ENCODE results near the gene SHC2.
A peak's percentile ranks its signal among the peaks of the same experiment; 100 is the strongest.

The SHC2 gene

DNA sequence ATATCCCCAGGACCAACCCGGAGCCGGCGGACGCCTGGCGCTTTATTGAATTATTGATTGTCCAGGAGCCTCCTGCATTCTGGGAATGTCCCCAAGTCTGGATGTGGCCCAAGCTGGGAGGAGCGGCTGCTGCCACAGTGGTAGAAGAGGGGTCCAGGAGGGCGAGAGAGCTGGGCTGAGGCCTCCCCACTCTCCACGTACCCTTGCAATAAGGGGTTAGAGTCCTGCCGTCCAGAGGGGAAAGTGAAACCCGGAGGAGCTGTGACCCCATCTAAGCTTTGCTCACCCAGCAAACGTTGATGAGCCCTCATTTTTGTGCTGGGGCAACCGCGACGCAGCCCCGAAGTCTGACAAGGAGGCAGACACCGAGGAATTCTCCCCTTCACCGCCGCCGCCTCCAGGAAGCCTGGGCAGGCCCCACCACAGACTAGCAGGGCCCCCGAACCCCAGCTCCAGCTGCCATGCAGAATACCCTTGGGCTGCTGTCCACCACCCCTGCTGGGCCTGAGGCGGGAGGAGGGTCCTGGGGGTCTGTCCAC is 50.5 kb downstream of the SHC2 start:
- FAIRE-seq: no peak
- no peak for TF ChIP-seq POLR2A (IDR thresholded peaks at IDR 0.05; ENCODE audit: low read depth, low read length)
- no peak for DNase-seq (ENCODE audit: insufficient read length, low spot score)

DNA sequence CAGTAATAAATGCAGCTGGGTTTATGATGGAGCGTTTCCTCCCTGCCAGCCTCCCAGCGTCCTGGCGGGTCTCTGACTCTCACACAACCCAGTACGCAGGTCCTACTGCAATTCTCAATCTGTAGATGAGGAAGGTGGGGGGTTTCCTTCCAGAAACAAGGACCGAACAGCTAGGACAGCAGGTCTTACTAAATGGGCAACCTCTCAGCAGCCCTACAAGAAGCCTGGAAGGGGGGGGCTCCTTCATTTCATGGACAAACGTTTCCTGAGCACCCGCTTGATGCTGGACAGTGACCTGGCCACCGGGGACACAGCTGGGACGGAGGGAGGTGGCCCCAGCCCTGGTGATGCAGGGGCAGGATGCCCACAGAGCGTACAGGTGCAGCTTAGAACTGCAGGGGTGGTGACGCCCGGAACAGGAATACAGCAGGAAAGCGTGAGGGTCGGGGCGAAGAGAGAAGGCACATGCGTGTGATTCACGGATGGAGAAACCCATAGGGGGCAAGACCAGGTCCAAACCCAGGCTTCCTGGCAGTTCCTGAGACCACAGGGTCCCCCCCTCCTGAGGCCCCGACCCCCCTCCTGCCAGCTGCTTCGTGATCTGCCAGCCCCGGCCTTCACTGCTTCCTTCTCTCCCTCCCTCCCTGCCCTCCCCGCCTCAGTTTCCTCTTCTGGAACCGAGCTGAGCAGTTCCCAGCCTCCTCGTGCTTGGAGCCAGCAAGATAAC is 51.2 kb downstream of the SHC2 start:
- FAIRE-seq (no peak), DNase-seq (ENCODE audit: insufficient read length, low spot score) (peak; percentile 83)
- no peak for TF ChIP-seq POLR2A (IDR thresholded peaks at IDR 0.05; ENCODE audit: low read depth, low read length)

DNA sequence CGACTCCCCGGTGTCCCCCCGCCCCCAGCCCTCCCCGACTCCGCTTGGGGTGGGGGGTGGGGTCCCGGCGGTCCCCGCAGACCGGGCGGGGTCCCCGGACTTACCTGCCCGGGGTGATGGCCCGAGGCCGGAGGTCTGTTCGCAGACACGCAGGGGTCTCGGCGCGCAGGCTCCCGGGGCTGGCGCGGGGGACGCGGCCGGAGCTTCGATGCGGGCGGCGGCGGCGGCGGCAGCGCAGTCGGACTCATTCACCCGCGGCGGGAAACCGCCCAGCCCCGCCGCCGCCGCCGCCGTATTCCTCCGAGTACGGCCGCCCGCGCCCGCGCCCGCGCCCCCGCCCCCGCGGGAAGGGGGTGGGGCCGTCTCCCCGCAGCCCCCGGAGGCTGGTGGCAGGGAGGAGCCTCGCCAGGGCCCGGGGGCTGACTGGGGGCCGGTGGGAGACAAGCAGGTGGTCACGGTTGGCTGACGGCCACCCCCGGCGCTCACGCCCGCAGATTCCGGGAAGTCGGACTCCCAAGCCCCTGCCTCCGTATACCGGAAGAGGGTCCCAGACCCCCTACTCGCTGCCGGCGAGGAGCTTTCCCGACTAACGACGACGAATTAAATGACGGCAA is 51.8 kb downstream of the SHC2 start, which contains the start of gene C2CD4C:
C2CD4C (minus strand) TSS at position 246 of the 614 bp plus-strand sequence. CDS start 786 bp downstream, outside the sequence.
- FAIRE-seq (no peak), DNase-seq (ENCODE audit: insufficient read length, low spot score) (no peak)
- no peak for TF ChIP-seq POLR2A (IDR thresholded peaks at IDR 0.05; ENCODE audit: low read depth, low read length)

DNA sequence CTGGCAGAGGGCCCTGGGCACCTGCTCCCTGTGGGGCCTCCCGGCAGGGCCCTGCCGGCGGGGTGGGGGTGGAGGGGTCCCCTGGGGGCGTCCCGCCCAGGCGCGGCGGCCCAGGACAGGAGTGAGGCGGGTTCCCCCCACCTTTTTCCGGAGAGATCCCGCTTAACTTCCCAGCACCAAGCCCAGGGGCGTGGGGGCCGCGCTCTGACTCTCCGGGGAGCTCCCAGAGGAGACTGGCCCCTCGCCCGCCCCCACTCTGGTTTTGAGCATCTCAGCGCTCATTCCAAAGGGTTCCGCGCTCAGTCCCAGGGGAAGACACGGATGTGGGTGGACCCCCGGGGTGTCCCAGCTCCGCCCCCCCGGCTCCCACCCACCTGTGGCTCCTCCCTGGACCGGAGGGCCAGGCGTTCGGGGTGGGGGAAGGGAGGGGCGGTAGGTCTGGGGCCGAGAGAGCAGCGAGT is 52.4 kb downstream of the SHC2 start:
- FAIRE-seq (no peak), DNase-seq (ENCODE audit: insufficient read length, low spot score) (peak; percentile 74)
- no peak for TF ChIP-seq POLR2A (IDR thresholded peaks at IDR 0.05; ENCODE audit: low read depth, low read length)

DNA sequence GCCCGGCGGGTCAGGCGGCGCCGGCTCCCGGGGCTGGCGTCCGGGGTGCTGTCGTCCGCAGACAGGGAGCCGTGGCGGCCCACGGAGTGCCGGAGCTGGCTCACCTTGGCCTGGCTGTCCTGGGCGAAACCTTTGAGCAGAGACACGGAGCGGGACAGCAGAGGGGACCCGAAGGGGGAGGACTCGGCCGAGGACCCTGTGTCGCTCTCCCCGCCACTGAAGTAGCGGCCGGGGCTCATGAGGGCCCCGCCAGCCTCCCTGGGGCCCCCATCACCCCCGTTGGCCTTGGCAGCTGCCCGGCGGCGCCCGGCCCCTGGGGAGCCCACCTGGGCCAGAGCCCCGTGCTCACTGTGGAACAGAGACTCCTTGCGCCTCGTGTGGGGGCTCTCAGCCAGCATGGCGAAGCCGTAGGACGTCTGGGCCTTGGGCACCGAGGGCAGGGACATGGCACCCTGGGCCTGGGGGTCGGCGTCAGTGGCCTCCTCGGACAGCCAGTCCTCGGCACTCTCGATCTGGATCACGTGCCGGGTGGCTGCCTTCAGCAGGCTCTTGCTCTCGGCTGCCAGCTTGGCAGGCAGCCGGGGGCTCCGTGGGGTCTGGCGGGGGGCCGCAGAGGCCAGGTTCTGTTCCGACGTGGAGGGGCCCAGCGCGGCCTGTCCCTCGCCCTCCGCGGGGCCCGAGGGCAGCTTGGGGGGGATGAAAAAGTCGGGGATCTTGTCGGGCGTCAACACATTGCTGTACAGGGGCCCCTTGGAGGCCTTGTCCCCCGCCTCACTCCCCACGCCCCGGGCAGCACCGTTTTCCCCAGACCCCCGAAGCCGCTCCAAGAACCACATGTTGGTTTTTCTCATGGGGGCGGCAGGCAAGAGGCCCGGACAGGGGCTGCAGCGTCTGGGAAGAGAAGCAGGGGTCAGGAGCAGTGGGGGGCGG is 53.1 kb downstream of the SHC2 start:
- FAIRE-seq: no peak
- TF ChIP-seq POLR2A (IDR thresholded peaks at IDR 0.05; ENCODE audit: low read depth, low read length): no peak

DNA sequence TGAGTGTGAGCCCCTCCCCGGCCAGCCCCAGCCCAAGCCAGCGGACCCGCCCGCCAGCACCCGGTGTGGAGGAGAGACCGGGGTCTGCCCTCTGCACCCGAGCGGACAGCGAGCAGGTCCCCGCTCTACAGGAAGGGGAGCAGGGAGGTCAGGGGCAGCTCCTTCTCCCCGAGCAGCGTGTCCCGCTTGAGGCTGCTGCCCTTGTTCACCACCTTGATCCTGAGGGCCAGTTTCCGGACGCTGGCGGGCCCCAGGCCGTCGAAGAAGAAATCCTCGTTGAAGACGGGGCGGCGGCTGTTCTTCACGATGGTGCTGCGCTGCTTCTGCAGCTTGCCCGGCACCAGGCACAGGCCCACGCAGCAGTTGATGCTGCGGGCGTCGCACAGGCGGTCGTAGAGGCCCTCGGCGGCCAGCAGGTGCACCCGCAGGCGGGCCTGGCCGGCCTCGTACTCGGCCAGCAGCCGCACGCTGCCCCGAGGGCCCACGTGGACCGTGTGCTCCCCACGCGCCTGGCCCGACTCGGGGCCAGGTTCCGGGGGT is 53.8 kb downstream of the SHC2 start:
- no peak for TF ChIP-seq POLR2A (IDR thresholded peaks at IDR 0.05; ENCODE audit: low read depth, low read length)
- FAIRE-seq (no peak), DNase-seq (ENCODE audit: insufficient read length, low spot score) (no peak)

More for the DNA sequence above, 53.1 kb downstream of the SHC2 start:
- DNase-seq (ENCODE audit: insufficient read length, low spot score): no peak

DNA sequence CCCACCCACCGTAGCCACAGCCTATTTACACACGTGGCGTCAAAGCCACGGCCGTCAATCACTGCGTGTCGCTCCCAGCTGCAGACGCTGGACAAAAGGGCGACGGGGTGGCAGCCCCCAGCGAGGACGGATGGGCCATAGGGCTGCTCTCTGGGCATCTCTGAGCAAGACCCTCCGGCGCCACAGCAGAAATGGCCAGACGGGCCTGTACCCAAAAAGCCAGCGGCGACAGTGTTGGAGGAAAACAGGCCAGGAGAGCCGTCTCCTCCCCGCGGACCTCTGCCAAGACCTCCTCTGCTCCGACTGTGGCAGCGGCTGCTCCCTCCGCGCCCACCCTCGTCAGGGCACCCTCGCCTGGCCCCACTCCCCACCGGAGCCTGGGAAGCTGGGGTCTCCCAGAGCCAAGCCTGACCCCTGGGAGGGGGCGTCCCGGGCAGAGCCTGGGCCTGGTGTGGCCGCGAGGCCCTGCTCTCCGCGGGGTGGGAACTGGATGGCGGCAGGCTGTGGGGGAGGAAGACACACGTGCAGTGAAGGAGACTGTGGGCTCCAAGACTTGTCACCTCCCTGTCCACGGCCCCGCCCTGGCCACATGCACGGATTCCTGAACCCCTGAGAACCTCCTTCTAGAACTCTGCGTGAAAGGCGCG is 54.6 kb downstream of the SHC2 start:
- no peak for TF ChIP-seq POLR2A (IDR thresholded peaks at IDR 0.05; ENCODE audit: low read depth, low read length)
- FAIRE-seq (no peak), DNase-seq (ENCODE audit: insufficient read length, low spot score) (no peak)

DNA sequence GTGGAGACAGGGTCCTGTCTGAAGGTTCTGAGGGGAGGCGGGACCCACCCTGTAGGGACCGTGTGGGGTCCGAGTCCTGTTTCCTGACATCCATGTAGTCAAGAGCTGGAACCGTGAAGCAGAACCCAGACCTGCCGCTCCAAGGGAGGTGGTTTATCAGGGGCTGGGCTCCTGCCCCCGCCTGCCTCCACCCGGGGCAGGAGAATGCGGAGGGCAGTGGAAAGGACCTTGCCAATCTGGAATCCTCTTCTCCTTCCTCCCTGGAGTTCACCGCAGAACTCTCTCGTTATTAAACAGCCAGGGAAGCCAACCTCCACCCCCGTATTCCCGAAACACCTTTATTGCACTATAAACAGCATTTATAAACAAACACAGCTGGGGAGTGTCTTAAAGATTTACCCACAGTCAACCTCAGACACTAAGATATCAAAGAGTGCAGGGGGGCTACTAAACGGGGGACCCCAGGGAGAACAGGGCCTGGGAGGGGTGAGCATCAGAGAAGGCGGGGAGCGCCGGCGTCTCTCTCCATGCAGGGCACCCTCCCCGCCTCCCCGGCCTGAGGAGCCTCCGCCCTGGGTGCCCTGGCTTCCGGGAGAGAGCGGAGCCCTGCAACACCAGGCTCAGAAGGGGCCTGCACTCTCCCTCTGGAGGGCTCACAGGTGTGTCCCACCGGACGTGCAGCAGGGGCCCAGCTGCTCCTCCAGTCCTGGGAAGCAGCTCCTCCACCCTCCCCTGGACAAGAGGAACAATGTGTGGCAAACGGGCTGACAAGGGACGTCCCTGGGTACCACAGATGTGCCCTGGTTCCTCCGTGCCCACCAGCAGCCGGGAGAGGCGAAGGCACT is 55.5 kb downstream of the SHC2 start:
- no peak for DNase-seq (ENCODE audit: insufficient read length, low spot score)

DNA sequence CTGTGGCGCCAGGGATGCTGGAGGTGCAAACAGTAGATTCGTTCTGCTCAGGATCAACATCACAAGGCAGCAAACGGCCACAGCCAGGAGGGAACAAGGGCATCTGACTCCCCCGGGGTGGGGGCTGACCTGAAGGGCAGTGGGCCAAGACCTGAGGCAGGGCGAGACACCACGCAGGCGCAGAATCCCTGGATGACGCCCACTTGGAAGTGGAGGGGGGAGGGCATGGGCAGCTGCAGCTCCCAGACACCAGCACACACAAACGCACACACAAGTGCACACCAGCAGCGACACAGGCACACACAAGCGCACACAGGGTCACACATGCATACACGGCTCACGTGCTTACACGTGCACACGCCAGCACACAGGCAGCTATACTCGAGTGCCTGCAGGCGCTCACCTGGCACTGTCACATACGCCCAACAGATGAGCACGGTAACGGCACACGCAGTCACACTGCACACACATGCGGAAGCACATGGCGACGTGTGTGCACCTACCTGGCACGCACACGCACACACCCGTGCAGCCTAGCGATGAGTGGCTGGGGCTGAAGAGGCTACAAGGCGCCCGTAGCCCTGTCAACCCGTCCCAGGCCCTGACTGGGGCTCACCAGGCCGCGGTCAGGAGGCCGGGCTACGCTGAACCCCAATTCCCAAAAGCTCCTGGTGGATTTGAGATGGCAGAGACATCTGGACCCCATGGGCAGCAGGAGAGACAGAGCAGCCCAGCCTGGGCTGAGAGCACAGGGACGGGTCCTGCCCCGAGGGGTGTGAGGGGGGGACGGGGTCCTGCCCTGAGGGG is 57.4 kb downstream of the SHC2 start:
- DNase-seq (ENCODE audit: insufficient read length, low spot score) (no peak), FAIRE-seq (no peak)
- no peak for TF ChIP-seq POLR2A (IDR thresholded peaks at IDR 0.05; ENCODE audit: low read depth, low read length)

More for the DNA sequence above, 55.5 kb downstream of the SHC2 start:
- TF ChIP-seq POLR2A (IDR thresholded peaks at IDR 0.05; ENCODE audit: low read depth, low read length): no peak
- no peak for FAIRE-seq

DNA sequence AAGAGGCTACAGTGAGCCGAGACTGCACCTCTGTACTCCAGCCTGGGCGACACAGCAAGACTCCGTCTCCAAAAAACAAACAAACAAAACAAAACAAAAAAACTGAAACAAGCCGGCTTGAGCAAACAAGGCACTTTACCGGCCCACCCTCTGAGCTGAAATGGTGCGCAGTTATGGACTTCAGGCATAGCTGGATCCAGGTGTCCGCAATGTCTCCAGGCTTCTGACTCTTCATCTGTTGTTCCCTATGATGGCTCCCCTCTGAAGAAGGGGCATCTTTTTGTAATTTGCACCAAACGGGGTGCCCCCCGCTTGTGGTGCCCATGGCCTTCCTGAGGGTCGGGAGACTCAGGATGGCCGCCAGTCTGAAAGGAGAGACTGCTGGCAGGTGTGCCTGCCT is 58.0 kb downstream of the SHC2 start:
- no peak for TF ChIP-seq POLR2A (IDR thresholded peaks at IDR 0.05; ENCODE audit: low read depth, low read length)
- FAIRE-seq: no peak
- no peak for DNase-seq (ENCODE audit: insufficient read length, low spot score)

DNA sequence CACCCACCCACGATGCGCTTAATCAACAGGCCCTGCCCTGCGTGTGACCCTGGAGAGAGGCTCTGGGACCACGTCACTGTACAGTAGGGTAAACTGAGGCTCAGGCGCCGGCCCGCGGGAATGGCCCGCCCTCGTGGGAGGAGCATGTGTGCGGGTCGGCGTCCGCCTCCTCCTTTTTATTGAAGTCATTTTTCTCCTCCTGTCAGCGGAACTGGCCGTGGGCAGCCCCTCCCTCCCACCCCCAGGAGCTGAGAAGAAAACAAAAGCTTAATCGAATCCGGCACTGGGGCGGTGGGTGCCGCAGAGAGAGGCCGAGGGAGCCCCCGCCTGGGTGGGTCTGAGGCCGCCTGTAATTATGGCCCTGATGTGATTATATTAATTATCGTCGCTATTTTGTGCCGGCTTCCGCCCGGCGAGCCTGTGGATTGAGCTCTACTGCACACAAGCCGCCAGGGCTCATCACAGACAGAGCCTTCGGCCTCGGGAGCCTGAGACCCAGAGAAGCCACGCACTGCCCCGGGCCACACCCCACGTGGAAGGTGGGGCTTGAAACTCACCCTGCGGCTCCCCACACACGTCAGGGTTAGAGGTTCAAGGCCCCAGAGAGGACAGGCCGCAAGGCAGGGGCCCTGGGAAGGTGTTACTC is 58.8 kb downstream of the SHC2 start:
- no peak for FAIRE-seq
- no peak for DNase-seq (ENCODE audit: insufficient read length, low spot score)
- TF ChIP-seq POLR2A (IDR thresholded peaks at IDR 0.05; ENCODE audit: low read depth, low read length): no peak
